ENCODE measurements around the gene GMDS.

Gene GMDS

GRCh38 chr6:1724124-1724523 is 521.3 kb downstream of the GMDS start:
- no peak for DNase-seq

DNA sequence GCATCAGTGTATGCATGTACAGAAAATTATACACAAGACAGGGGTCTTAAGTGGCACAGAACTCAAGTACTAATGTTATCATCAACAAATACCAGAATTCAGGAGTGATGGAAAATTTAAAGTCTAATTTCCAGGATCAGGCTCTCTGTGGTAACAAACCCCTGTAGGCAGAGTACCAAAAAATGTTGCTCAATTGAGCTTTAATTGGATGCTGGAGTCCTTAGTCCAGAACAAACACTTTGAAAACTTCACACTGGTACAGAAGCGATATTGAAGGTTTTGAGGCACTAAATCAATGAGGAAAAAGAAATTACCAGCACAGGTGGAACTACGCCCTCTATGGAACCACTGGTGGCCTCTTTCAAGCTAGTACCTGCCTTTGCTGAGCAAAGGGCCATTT is 522.6 kb downstream of the GMDS start:
- no peak for DNase-seq

- no peak for DNase-seq
Measured at GRCh38 chr6:1720620-1721322, 524.6 kb downstream of the GMDS start.

GRCh38 chr6:1719922-1720321 is 525.5 kb downstream of the GMDS start:
- DNase-seq = peak; percentile 11

GRCh38 chr6:1716868-1717267 is 528.5 kb downstream of the GMDS start:
- no peak for DNase-seq

DNA sequence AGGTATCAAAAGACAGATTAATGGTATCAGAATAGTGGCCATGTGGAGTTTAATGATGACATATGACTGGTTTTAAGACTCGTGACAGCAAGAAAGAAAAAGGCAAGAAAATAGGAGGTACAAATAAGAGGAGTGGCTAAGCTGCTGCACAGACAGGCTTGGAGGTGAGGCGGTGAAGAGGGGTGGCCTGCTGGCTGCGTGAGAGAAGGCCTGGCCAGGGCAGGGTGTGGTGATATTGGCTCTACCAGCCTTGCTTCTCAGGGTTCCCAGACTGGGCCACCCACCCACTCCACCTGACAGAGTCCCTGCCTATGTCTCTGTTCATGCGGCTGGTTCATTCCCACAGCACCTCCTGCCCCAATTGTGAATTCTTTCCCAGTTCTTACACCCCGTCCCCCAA is 529.0 kb downstream of the GMDS start:
- DNase-seq = no peak

GRCh38 chr6:1715336-1715735 is 530.1 kb downstream of the GMDS start:
- no peak for DNase-seq

GRCh38 chr6:1714654-1715053 is 530.8 kb downstream of the GMDS start:
- DNase-seq = no peak

DNA sequence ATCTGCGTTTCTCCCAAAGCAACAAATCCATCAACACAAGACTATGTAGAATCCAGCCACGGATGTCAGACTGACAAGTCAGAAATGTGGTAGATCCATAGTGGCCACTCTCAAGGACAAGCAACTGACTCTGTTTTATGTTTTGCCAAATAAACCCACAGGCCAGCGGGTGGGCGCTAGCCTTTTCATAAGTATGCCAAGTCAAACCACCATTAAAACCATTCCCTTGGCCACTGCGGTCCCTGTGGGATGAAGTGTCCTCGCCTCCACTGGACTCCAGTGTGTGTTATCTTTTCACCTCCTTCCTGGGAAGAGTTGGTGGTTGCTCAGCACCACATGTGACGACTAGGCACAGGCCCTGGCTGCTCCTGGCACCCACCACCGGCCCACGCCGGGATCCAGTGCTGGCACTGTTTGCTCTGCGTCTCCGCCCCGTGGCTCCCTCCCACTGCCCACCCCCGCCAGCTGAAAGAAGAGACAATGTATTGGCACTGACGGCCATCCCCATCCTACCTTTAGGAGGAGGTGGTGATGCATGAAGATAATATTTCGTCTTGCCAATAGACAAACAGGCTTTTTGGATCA is 532.3 kb downstream of the GMDS start:
- DNase-seq = no peak

DNA sequence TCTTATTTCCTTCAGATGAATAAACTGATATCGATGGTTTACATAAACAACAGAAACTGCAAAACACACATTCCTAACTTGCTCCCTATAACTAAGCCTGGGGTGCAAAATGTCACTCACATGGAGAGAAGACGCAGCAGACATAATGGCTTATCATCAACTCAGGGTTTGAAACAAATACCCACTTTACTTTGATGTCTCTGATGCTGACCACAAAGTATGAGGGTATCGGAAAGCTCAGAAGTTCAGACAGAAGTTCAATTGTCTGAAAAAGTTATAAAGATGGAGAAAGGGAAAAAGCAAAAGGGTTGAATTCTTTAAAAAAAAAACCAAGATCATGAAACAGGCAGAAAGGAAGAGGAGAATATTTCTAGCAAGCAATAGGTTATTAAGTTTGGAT is 533.0 kb downstream of the GMDS start:
- no peak for DNase-seq

GRCh38 chr6:1711136-1711535 is 534.3 kb downstream of the GMDS start:
- no peak for DNase-seq

DNA sequence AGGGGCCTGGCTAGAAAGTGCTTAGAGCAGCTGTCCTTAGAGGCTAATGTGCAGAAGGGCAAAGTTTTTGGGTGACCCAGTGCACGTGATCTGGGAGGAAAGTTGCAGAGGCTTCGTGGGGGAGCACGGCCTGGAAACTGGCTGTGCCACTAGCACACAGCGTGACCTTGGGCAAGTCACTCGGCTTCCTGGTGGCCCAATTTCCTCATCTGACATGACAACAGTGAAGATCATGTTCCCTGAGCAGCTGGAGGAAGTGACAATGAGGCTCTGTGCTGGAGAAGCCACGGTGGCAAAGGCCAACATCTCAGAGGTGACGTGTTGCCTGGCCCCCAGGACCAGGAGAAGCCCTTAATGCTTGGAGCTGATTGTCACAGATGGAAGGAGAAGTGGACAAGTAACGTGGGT is 536.2 kb downstream of the GMDS start:
- no peak for DNase-seq

DNA sequence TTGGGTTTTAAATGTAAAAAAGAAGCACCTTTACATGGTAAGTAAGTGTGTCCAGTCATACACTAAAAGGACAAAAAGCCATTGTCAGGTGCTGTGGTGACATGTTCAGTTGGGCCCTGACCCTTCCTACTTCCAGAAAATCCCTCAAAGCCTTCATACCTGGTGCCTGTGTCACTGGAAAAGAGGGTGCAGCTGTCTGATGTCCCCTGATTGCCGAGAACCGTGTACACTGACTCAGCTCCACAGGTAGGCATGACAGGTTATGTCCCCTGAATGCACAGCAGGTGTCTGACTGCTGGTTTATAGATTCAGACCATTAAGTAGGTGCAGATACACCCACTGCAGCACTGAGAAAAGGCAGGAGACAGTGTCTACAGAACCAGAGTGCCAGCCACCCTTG is 536.6 kb downstream of the GMDS start:
- no peak for DNase-seq

- no peak for DNase-seq
Measured at GRCh38 chr6:1708122-1708521, 537.3 kb downstream of the GMDS start.

DNA sequence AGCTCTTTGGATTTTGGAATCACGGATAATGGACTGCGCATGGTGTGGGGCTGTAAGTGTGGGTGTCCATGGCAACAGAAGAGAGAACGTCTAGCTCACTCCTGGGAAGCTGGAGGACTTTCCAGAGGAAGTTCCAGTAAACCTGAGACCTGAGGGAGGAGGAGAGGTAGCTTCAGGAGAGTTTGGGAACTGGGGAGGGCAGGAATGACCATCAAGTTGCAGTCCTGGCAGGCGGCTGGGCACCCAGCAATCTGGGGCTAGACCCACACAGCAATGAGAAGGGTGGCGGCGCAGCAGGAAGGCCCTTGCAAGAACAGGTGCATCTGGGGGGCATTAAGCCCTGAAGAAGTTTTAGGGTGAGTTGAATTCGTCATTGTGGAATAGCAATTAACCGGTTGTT is 539.8 kb downstream of the GMDS start:
- DNase-seq = no peak

DNA sequence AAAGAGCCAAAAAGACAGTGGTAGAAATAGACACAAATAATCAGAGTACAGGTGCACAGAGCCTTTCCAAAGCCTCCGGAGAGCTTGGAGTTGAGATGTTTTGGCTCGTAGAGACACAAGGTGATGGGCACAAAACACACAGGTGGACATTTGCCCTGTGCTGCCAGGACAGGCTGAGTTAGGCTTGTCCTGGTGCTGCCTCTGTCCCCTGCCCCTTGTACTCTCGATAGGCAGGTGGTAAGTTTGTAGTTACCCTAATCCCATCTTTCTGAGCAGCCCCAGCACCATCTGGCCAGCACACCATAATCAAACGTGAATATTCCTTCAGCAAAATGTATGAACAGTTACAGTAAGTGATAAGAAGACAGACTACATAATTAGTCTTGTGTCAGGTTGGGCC is 540.2 kb downstream of the GMDS start:
- DNase-seq = no peak

GRCh38 chr6:1704711-1705110 is 540.7 kb downstream of the GMDS start:
- DNase-seq = no peak

DNA sequence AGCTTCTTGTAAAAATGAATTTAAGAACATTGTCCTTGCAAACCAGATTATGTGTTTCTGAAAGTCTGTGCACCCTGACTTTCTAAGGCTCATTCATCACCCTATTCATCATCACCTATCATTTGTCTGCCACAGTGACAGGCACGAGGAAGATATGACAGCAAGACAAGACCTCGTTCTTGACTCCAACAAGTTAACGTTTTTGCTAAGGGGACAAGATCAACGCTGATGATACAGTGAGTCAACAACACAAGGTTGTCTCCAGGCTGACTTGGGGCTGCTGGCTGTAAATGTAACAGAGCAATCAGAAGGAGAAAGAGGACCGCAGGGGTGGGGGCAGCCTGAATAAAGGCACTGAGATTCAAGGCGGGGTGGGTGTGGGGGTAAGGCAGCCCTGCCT is 541.5 kb downstream of the GMDS start:
- no peak for DNase-seq

DNA sequence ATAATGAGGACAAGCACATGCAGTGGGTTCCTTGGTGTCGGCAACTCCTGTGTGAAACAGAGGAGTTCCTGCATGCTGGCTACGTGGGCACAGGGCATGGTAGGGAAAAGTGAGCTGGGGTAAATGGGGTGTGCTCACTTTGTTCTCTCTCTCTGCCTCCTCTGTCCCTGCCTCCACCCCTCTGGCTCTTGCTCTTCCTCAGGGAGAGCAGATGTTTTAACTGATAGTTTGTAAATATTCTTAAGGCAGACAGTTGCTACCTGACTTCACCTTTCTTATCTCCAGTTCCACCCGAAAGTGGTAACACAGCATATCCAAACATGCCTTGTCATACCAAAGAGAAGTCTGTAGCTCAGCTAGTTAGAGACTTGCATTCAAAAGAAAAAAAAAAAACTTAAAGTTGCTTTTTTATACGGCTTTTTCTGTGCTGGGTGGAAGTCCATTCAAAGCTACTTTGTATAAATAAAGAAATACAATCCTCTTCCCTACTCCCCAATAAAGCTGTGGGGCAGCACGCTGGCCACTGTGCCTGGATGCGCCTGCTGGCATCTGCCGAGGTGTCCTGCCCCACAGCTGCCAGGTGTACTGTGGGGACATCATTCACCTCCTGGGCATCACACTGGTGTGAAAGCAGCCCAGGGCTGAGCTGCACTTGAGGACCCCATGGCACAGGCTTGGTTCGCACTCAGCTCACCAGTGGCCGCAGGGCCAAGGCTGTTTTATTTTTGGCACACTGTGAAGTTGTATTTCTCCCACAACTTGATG is 542.1 kb downstream of the GMDS start:
- DNase-seq = peak; percentile 56

DNA sequence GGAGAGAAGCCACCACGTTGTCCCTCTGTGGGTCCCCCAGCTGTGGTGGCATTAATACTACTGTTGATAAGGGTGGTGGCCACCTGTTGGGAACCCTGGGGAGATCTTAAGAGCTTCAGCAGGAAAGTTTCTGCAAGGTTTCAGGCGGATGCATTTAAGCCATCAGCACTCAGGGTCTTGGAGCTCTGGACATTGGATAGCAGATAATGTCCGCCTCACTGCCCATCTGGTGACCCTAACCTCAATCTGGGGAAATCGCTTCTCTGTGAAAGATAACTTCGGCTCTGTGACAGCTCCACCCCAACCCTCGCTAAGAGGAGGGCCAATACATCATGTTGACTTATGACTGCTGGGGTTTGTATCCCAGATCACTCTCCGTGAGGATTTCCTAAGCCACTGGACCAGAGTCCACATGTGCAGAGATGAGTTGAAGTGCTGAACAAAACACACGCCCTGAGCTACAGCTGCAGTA is 542.8 kb downstream of the GMDS start:
- peak; percentile 16 for DNase-seq

DNA sequence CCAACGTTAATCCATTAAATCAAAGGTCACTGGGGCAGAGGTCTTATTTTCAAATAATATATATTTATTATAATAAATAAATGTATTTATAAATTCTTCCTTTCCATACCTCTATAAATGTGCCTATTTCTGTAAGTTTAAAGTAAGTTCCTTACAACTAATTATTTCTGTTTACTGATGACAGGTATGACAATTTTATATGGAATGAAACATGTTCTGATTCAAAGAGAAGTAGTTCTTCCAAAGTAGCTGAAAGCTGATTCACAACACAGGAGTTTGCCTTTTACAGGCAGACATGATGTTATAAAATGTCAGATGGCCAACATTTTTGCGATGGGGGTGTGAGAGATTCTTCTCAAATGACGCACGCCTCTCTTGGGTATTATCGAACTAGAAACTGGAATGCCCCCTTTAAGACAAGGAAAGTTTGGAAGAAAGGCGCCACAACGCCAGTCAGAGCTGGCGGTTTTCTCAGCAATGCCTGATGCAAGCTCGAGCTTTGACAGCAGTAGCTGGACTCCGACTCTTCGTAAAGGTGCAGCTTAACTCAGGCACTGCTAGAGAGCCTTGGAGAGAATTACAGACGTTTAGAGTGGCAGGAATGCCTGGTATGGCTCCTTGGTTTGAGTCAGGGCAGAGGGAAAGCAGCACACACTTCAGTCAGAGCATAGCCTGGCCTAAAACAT is 543.6 kb downstream of the GMDS start:
- DNase-seq = no peak

- no peak for DNase-seq
Measured at GRCh38 chr6:1700278-1700967, 545.0 kb downstream of the GMDS start.

DNA sequence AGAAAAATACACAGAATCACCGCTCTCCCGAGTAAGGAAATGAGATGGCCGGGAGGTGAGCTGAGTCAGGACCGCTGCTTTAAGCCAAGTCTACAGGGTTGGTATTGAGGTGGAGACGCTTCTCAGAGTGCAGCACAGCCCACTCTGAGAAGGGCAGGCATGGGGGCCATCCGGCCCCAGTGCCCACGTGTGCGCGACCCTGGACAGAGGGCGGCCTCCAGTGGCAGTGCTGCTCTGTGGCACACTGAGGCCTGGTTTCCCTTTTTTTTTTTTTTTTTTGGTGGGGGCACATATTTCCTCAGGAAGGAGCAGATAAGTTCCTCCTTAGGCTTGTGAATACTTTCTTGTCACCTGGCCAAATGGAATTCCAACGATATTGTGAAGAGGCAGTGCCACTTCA is 546.9 kb downstream of the GMDS start:
- no peak for DNase-seq

All from hematopoietic multipotent progenitor cell treated with erythropoietin and hydrocortisone succinate and interleukin-3 and kit ligand, for 6 days (in vitro differentiated cells).